SK-N-SH (cell line): Measurements from ENCODE around the gene MAPK4. TPM values are rescaled to one million over a fixed set of nuclear protein-coding genes. Genes with fewer than 3 reads are reported as not detected.

ENCODE experiments used
- CTCF ChIA-PET: fragments of 300-600, 350-600 bp; formaldehyde crosslinking; extraction: SDS; loops from one replicate; lab custom pipeline; 2021; lab: Yijun Ruan, JAX
- POLR2A ChIA-PET: fragments of 350-600 bp; sonication (Branson Sonifier 250); formaldehyde crosslinking; extraction: SDS; loops from one replicate; lab custom pipeline; 2020; ENCODE audit warnings: antibody characterized with exemption, inconsistent platforms; lab: Yijun Ruan, JAX
- DNase-seq: peaks from one replicate; pipeline ENCODE4 v3.0.0; 2012
- H2AFZ ChIP-seq: fragments of 200-600 bp; sonication (generic); 2 replicates; pipeline ENCODE4 v1.8.1; 2016; ENCODE audit warnings: antibody characterized with exemption, mild to moderate bottlenecking, low read depth
- H3F3A ChIP-seq: fragments of 200-600 bp; sonication (generic); replicated peaks from 2 replicates; pipeline ENCODE3; 2016; ENCODE audit warnings: antibody characterized with exemption, mild to moderate bottlenecking; ENCODE audit not compliant: insufficient read depth
- H3K27ac ChIP-seq, 2 experiments: fragments of 200-500 bp in 1 of 2; fragments of 200-600 bp in 1 of 2; sonication (Bioruptor generic) in 1 of 2; sonication (generic), shearing (Covaris generic) in 1 of 2; 2 replicates each; pipeline versions ENCODE4 v1.5.1 to v1.6.1; 2014 to 2016; ENCODE audit warnings: low read depth in 2 of 2, inconsistent platforms in 1 of 2, low read length in 1 of 2, mild to moderate bottlenecking in 1 of 2, mixed read lengths in 1 of 2
- H3K27me3 ChIP-seq: fragments of 200-600 bp; sonication (generic), shearing (Covaris generic); 2 replicates; pipeline ENCODE4 v1.6.1; 2016; ENCODE audit warnings: mixed run types; ENCODE audit not compliant: insufficient read depth
- H3K36me3 ChIP-seq, 2 experiments: fragments of 200-500 bp in 1 of 2; fragments of 200-600 bp in 1 of 2; sonication (Bioruptor generic) in 1 of 2; sonication (generic) in 1 of 2; replicated peaks in 1 of 2; 2 replicates each; pipeline versions ENCODE3 to v1.5.1; 2014 to 2016; ENCODE audit warnings: low read length in 1 of 2, mild to moderate bottlenecking in 1 of 2; ENCODE audit not compliant: insufficient read depth in 2 of 2, control insufficient read depth in 1 of 2
- H3K4me1 ChIP-seq, 2 experiments: fragments of 200-500 bp in 1 of 2; fragments of 200-600 bp in 1 of 2; sonication (Bioruptor generic) in 1 of 2; sonication (generic), shearing (Covaris generic) in 1 of 2; 2 replicates each; pipeline versions ENCODE4 v1.5.1 to v1.6.1; 2014 to 2016; ENCODE audit warnings: low read depth in 1 of 2, low read length in 1 of 2, mixed run types in 1 of 2; ENCODE audit not compliant: insufficient read depth in 2 of 2, control insufficient read depth in 1 of 2
- H3K4me2 ChIP-seq: fragments of 200-600 bp; sonication (generic), shearing (Covaris generic); 2 replicates; pipeline ENCODE4 v1.6.1; 2017; ENCODE audit warnings: mixed run types
- H3K4me3 ChIP-seq, 2 experiments: fragments of 200-500 bp in 1 of 2; fragments of 200-600 bp in 1 of 2; sonication (Bioruptor generic) in 1 of 2; sonication (generic), shearing (Covaris generic) in 1 of 2; 2 replicates each; pipeline versions ENCODE4 v1.5.1 to v1.8.1; 2014 to 2016; ENCODE audit warnings: low read depth in 2 of 2, inconsistent platforms in 1 of 2, low read length in 1 of 2, mild to moderate bottlenecking in 1 of 2, mixed read lengths in 1 of 2, moderate library complexity in 1 of 2
- H3K79me2 ChIP-seq: fragments of 200-600 bp; sonication (generic); 2 replicates; pipeline ENCODE4 v1.8.1; 2017; ENCODE audit warnings: mild to moderate bottlenecking; ENCODE audit not compliant: insufficient read depth
- H3K9ac ChIP-seq: fragments of 200-600 bp; sonication (generic); 2 replicates; pipeline ENCODE4 v1.6.1; 2017; ENCODE audit warnings: mixed run types
- H3K9me2 ChIP-seq: fragments of 200-600 bp; sonication (generic); 2 replicates; pipeline ENCODE4 v1.6.1; 2017; ENCODE audit warnings: mixed run types
- H3K9me3 ChIP-seq: fragments of 200-600 bp; sonication (generic); 2 replicates; pipeline ENCODE4 v1.6.1; 2017; ENCODE audit warnings: mixed run types, mild to moderate bottlenecking, moderate library complexity
- H4K20me1 ChIP-seq: fragments of 200-600 bp; sonication (generic); 2 replicates; pipeline ENCODE4 v1.6.1; 2017; ENCODE audit warnings: mild to moderate bottlenecking, mixed run types; ENCODE audit not compliant: insufficient read depth
- CHD2 ChIP-seq: fragments of 150-350 bp; IDR thresholded peaks from 2 replicates; pipeline ENCODE4 v1.6.1; 2018; ENCODE audit warnings: low read length; ENCODE audit not compliant: partially characterized antibody
- CTCF ChIP-seq: fragments of 200-600 bp; sonication (generic); IDR thresholded peaks from 2 replicates; pipeline ENCODE4 v1.6.1; 2017; ENCODE audit warnings: antibody characterized with exemption, mild to moderate bottlenecking, moderate library complexity
- EP300 ChIP-seq, 2 experiments: IDR thresholded peaks; 2 replicates each; pipeline versions ENCODE4 v1.4.0 to v1.6.1; 2012; ENCODE audit warnings: borderline replicate concordance in 1 of 2, low read depth in 1 of 2, low read length in 1 of 2
- FOSL2 ChIP-seq: IDR thresholded peaks from 2 replicates; pipeline ENCODE4 v1.4.0; 2012; ENCODE audit warnings: low read depth, mild to moderate bottlenecking, moderate library complexity, borderline replicate concordance
- FOXJ3 ChIP-seq: sonication (generic); formaldehyde crosslinking; IDR thresholded peaks from 2 replicates; pipeline ENCODE4 v1.5.1; 2020; ENCODE audit warnings: mild to moderate bottlenecking, missing genetic modification reagents
- GATA2 ChIP-seq: sonication (generic); formaldehyde crosslinking; IDR thresholded peaks from 2 replicates; pipeline ENCODE4 v1.5.0; 2020; ENCODE audit warnings: mild to moderate bottlenecking, missing genetic modification reagents
- JUND ChIP-seq: IDR thresholded peaks from 2 replicates; pipeline ENCODE4 v1.4.0; 2012
- NRF1 ChIP-seq: IDR thresholded peaks from 2 replicates; pipeline ENCODE4 v1.6.1; 2012; ENCODE audit warnings: low read depth, mild to moderate bottlenecking, low read length
- POLR2AphosphoS5 ChIP-seq: IDR thresholded peaks from 2 replicates; pipeline ENCODE4 v1.6.1; 2012; ENCODE audit warnings: low read depth, low read length
- RCOR1 ChIP-seq: fragments of 150-350 bp; IDR thresholded peaks from 2 replicates; pipeline ENCODE4 v1.6.1; 2017; ENCODE audit warnings: antibody characterized with exemption, low read length
- RFX5 ChIP-seq: IDR thresholded peaks from 2 replicates; pipeline ENCODE4 v1.6.1; 2012; ENCODE audit warnings: mild to moderate bottlenecking, improper control_type of control experiment, low read length
- RXRA ChIP-seq: IDR thresholded peaks from 2 replicates; pipeline ENCODE4 v1.4.0; 2012; ENCODE audit warnings: low read depth, mild to moderate bottlenecking, borderline replicate concordance
- SIN3A ChIP-seq: IDR thresholded peaks from 2 replicates; pipeline ENCODE4 v1.6.1; 2012; ENCODE audit warnings: low read depth, mild to moderate bottlenecking, low read length, moderate library complexity, borderline replicate concordance
- SMC3 ChIP-seq: IDR thresholded peaks from 2 replicates; pipeline ENCODE4 v1.6.1; 2012; ENCODE audit warnings: low read depth, low read length, improper control_type of control experiment
- TEAD4 ChIP-seq: IDR thresholded peaks from 2 replicates; pipeline ENCODE4 v1.4.0; 2012; ENCODE audit warnings: mild to moderate bottlenecking, borderline replicate concordance; ENCODE audit not compliant: insufficient read depth
- YY1 ChIP-seq: IDR thresholded peaks from 2 replicates; pipeline ENCODE4 v1.4.0; 2012; ENCODE audit warnings: low read depth, mild to moderate bottlenecking
- WGBS: methylation state at CpG from one replicate; pipeline ENCODE4 v1.1.6; 2017; ENCODE audit warnings: low lambda C conversion rate; 5-methylcytosine and 5-hydroxymethylcytosine counted together
- polyA plus RNA-seq, 3 experiments: library from polyadenylated mRNA; depleted of rRNA; stranded (reverse); fragments of >200 nt; gene quantifications; 2 replicates each; pipeline ENCODE4 v1.2.3, GENCODE V29; 2012
- TF ChIP-seq, protein P1 (sequence below): IDR thresholded peaks from 2 replicates; pipeline ENCODE4 v1.6.1; 2012; ENCODE audit warnings: mild to moderate bottlenecking, low read depth, low read length, moderate library complexity
- TF ChIP-seq, protein P2 (sequence below): IDR thresholded peaks from 2 replicates; pipeline ENCODE4 v1.4.0; 2012; ENCODE audit warnings: low read depth
- TF ChIP-seq, protein P3 (sequence below): fragments of 150-350 bp; IDR thresholded peaks from 2 replicates; pipeline ENCODE4 v1.6.1; 2017; ENCODE audit warnings: antibody characterized with exemption, low read length, low read depth, borderline replicate concordance

MAPK4 gene
- polyA plus RNA-seq, 1 of the 3 experiments (the other 2 are of a cell fraction), result 0.02 TPM

GRCh38 chr18:50757358-50757757, 197.5 kb downstream of the MAPK4 start:
- Histone ChIP-seq H2AFZ (no peak overlapping the region), H4K20me1 (no peaks in the 10 kb centered on the region), H3K4me3 (no peak overlapping the region), H3K27ac (no peak overlapping the region), H3F3A (no peaks in the 10 kb centered on the region), H3K9ac (no peak overlapping the region), H3K9me2 (no peaks in the 10 kb centered on the region), H3K4me2 (no peak overlapping the region), H3K4me1 (no peaks in the 10 kb centered on the region), H3K27me3 (no peaks in the 10 kb centered on the region; the same call in 1 of the 2 replicates), H3K9me3 (no peaks in the 10 kb centered on the region), H3K36me3 (no peaks in the 10 kb centered on the region), H3K79me2 (no peaks in the 10 kb centered on the region)
- ChIA-PET POLR2A (no interaction called here), CTCF (interaction anchor here (1.7 kb wide), 1 partner anchor 31 kb away, joined by 5 read pairs; no protein-coding TSS in a partner anchor)
- WGBS, result 39% methylated on average over 7 of the region's 7 CpGs
- no peak for TF ChIP-seq SMC3
- TF ChIP-seq, protein P1, sequence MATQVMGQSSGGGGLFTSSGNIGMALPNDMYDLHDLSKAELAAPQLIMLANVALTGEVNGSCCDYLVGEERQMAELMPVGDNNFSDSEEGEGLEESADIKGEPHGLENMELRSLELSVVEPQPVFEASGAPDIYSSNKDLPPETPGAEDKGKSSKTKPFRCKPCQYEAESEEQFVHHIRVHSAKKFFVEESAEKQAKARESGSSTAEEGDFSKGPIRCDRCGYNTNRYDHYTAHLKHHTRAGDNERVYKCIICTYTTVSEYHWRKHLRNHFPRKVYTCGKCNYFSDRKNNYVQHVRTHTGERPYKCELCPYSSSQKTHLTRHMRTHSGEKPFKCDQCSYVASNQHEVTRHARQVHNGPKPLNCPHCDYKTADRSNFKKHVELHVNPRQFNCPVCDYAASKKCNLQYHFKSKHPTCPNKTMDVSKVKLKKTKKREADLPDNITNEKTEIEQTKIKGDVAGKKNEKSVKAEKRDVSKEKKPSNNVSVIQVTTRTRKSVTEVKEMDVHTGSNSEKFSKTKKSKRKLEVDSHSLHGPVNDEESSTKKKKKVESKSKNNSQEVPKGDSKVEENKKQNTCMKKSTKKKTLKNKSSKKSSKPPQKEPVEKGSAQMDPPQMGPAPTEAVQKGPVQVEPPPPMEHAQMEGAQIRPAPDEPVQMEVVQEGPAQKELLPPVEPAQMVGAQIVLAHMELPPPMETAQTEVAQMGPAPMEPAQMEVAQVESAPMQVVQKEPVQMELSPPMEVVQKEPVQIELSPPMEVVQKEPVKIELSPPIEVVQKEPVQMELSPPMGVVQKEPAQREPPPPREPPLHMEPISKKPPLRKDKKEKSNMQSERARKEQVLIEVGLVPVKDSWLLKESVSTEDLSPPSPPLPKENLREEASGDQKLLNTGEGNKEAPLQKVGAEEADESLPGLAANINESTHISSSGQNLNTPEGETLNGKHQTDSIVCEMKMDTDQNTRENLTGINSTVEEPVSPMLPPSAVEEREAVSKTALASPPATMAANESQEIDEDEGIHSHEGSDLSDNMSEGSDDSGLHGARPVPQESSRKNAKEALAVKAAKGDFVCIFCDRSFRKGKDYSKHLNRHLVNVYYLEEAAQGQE, result no peak
- TF ChIP-seq, protein P2, sequence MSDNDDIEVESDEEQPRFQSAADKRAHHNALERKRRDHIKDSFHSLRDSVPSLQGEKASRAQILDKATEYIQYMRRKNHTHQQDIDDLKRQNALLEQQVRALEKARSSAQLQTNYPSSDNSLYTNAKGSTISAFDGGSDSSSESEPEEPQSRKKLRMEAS, result no peak
- no peak for TF ChIP-seq JUND
- TF ChIP-seq POLR2AphosphoS5, result no peak
- TF ChIP-seq, protein P3, sequence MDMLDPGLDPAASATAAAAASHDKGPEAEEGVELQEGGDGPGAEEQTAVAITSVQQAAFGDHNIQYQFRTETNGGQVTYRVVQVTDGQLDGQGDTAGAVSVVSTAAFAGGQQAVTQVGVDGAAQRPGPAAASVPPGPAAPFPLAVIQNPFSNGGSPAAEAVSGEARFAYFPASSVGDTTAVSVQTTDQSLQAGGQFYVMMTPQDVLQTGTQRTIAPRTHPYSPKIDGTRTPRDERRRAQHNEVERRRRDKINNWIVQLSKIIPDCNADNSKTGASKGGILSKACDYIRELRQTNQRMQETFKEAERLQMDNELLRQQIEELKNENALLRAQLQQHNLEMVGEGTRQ, result no peak
- TF ChIP-seq CHD2, result no peak
- DNase-seq, result no peak

DNA sequence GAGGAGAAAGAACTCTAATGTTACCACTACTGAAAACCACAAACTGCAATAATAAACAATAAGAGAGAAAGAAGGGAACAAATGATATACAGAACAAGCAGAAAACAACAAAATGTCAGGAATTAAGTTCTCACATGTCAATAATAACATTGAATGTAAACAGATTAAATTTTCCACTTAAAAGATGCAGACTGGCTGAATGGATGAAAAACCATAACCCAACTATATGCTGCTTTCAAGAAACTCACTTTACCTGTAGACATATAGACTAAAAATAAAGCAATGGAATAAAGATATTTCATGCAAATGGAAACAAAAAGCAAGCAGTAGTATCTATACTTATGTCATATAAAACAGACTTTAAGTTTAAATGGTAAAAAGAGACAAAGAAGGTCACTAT, 209.6 kb downstream of the MAPK4 start:
- H3K9me3 ChIP-seq, result no peaks in the 10 kb centered on the region
- no peaks in the 10 kb centered on the region for H3F3A ChIP-seq
- ChIA-PET CTCF (no interaction called here), POLR2A (no interaction called here)
- no peaks in the 10 kb centered on the region for H4K20me1 ChIP-seq
- no peak for TF ChIP-seq GATA2 (CRISPR knock-in tag)
- no peak for TF ChIP-seq EP300 (IDR thresholded peaks at IDR 0.05; ENCODE audit: borderline replicate concordance in 1 of 2, low read depth in 1 of 2, low read length in 1 of 2)
- no peak for TF ChIP-seq NRF1
- no peak for TF ChIP-seq FOSL2
- no peak for TF ChIP-seq RCOR1
- TF ChIP-seq FOXJ3, result no peak
- no peak for TF ChIP-seq CHD2
- no peak for TF ChIP-seq RFX5
- TF ChIP-seq, protein P2, result no peak
- no peak for TF ChIP-seq RXRA
- no peak for TF ChIP-seq TEAD4
- no peak for TF ChIP-seq YY1
- no peak for TF ChIP-seq CTCF
- no peak for TF ChIP-seq JUND
- no peak for TF ChIP-seq SIN3A
- H3K79me2 ChIP-seq, result no peaks in the 10 kb centered on the region
- H3K4me1 ChIP-seq, result no peaks in the 10 kb centered on the region
- no peaks in the 10 kb centered on the region for H3K27me3 ChIP-seq
- no peak overlapping the region for H3K27ac ChIP-seq
- no peak overlapping the region for H3K4me3 ChIP-seq
- H3K36me3 ChIP-seq, result no peaks in the 10 kb centered on the region
- no peak overlapping the region for H2AFZ ChIP-seq
- DNase-seq, result no peak
- no peaks in the 10 kb centered on the region for H3K9me2 ChIP-seq
- H3K9ac ChIP-seq, result no peak overlapping the region
- H3K4me2 ChIP-seq, result no peak overlapping the region
